Measurements from ENCODE around the gene CCDC112. TPM values are rescaled to one million over a fixed set of nuclear protein-coding genes. Genes with fewer than 3 reads are reported as not detected.

CCDC112 gene
- total RNA-seq, 2 donors from 2014 or later = 1.9 to 2.1 TPM

DNA sequence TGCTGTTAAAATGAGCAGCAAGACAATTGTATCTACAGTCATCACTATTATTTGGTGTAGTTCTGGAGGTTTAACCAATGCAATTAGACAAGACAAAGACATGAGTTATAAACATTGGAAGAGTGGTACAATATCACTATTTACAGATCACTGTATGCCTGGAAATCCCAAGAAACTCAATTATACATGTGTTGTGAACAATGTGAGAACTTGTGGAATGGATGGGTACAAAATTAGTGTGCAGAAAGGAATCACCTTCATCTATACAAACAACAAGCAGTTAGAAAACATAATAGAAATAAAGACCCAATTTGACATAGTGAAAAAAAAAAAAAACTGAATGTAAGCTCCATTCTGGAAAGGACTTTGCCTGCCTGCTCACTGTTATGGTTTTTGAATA, 12.4 kb upstream of the CCDC112 start:
- ATAC-seq (replicated peaks in 1 of 2) = no peak
- no peak overlapping the region for H3K4me3 Mint-ChIP-seq

DNA sequence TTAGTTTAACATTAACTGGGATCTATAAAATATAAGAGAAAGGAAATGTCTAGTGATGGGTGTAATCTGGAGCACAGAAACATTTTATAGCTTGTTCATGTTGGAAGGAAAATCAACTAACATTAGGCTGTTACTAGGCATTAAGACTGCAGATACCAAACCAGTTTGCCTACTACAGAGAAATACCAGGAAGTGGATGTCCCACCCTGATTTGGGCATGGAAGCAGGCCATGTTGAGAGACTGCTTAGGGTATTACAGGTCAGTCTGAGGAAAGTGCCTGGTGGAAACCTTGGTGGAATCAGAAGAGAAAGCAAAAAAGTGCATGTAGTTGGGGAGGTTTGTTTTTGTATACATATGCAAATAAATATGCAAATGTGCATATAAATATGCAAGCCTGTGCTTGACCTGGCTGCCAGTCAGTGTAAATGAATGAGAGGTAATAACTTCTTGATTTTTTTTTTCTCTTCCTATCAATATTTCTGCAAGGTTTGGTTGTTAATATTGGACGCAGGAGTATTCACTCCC, 9.6 kb upstream of the CCDC112 start:
- Mint-ChIP-seq H3K36me3 (ENCODE audit: insufficient read depth in 2 of 2) (no peaks in the 10 kb centered on the region), H3K4me3 (no peak overlapping the region), H3K27me3 (ENCODE audit: low read depth) (peaks cover 49% of the 10 kb centered on the region), H3K4me1 (ENCODE audit: low read depth) (no peaks in the 10 kb centered on the region), H3K27ac (no peak overlapping the region), H3K9me3 (no peaks in the 10 kb centered on the region)
- ATAC-seq (replicated peaks in 1 of 2) = no peak
- no peak for DNase-seq

More for the DNA sequence above, 12.4 kb upstream of the CCDC112 start:
- no peaks in the 10 kb centered on the region for H3K36me3 Mint-ChIP-seq (ENCODE audit: insufficient read depth in 2 of 2)
- H3K9me3 Mint-ChIP-seq = no peaks in the 10 kb centered on the region
- no peak for DNase-seq
- H3K4me1 Mint-ChIP-seq (ENCODE audit: low read depth) = no peaks in the 10 kb centered on the region
- no peak overlapping the region for H3K27ac Mint-ChIP-seq
- peaks cover 38% of the 10 kb centered on the region for H3K27me3 Mint-ChIP-seq (ENCODE audit: low read depth)

DNA sequence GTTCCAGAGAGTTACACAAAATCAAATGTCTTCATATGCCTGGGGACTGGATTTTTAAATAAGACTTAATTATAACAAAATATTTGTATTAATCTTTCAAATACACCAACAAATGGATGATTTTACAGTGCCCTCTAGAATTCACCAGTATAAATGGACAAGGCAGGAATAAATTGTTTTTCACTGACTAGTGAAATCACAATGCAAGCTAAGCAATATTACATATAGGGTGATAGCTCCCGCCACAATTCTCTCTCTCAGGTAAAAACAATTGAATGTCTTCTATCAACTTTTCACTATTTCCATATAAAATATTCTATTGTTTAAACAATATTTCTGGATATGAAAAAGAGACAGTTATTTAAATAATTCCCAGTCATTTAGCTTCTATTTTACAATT, 8.0 kb upstream of the CCDC112 start:
- Mint-ChIP-seq H3K4me1 (ENCODE audit: low read depth) (no peaks in the 10 kb centered on the region), H3K36me3 (ENCODE audit: insufficient read depth in 2 of 2) (no peaks in the 10 kb centered on the region), H3K27me3 (ENCODE audit: low read depth) (peaks cover 43% of the 10 kb centered on the region), H3K9me3 (no peaks in the 10 kb centered on the region), H3K27ac (no peak overlapping the region), H3K4me3 (no peak overlapping the region)
- DNase-seq = no peak
- ATAC-seq (replicated peaks in 1 of 2) = no peak

DNA sequence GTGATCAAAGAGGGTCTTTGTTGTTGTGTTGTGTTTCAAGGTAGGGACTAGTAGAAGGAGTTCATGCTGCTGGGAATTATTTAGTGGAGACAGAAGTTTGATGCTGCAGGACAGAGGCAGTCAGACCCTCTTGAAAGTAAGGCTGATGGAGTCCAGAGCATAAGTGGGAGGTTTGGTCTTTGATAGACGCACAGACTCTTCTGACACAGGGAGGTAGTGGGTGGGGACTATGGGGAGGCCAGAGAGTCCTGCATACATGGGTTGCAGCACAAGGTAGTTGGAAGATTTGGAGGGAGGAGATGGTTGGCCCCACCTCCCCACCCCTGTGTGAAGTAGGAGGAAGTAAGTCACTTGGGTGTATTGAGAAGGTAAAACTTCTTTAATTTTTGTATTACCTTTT, 2.4 kb upstream of the CCDC112 start:
- no peak for DNase-seq
- no peaks in the 10 kb centered on the region for H3K9me3 Mint-ChIP-seq
- peaks cover 18% of the 10 kb centered on the region for H3K27me3 Mint-ChIP-seq (ENCODE audit: low read depth)
- H3K4me1 Mint-ChIP-seq (ENCODE audit: low read depth) = peaks cover 5% of the 10 kb centered on the region
- no peaks in the 10 kb centered on the region for H3K36me3 Mint-ChIP-seq (ENCODE audit: insufficient read depth in 2 of 2)
- no peak overlapping the region for H3K27ac Mint-ChIP-seq
- H3K4me3 Mint-ChIP-seq = no peak overlapping the region
- ATAC-seq (replicated peaks in 1 of 2) = no peak

DNA sequence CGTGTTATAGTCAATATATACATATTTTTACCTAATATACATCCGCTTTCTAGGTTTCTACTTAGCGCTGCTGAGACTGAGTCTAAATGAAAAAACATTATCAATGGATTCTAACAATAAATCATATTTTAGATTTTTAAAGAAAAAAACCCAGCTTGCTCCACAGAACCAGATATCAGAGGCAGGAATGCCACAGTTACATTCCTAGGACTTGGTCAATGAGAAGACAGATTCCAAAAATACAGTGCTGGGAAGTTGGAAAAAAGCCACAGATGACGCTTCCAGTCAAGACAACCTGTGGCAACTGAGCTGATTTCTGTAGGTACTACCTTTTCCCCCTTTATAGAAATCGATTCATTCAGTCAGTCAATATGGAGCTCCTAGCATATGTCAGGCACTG, 577 bp upstream of the CCDC112 start:
- Mint-ChIP-seq H3K27ac (no peak overlapping the region), H3K36me3 (ENCODE audit: insufficient read depth in 2 of 2) (peaks cover 0 to under 1% of the 10 kb centered on the region in 2 donors), H3K9me3 (peaks cover 0 to under 1% of the 10 kb centered on the region in 2 donors), H3K27me3 (ENCODE audit: low read depth) (peaks cover 11% of the 10 kb centered on the region), H3K4me3 (peak overlapping the region; percentile 29), H3K4me1 (ENCODE audit: low read depth) (peaks cover 5% of the 10 kb centered on the region)
- DNase-seq (no peak), ATAC-seq (replicated peaks in 1 of 2) (no peak)

- Mint-ChIP-seq H3K27me3 (ENCODE audit: low read depth) (peaks cover 11% of the 10 kb centered on the region), H3K9me3 (peaks cover 0 to 2% of the 10 kb centered on the region in 2 donors), H3K4me1 (ENCODE audit: low read depth) (peaks cover 5% of the 10 kb centered on the region), H3K36me3 (ENCODE audit: insufficient read depth in 2 of 2) (peaks cover 0 to 2% of the 10 kb centered on the region in 2 donors), H3K27ac (no peak overlapping the region), H3K4me3 (peak overlapping the region; percentile 80 to 89)
- ATAC-seq (replicated peaks in 1 of 2) (no peak), DNase-seq (no peak)
These were observed 704 bp downstream of the CCDC112 start for GRCh38 chr5:115295777-115296123.

GRCh38 chr5:115291397-115291796, 5.1 kb downstream of the CCDC112 start:
- H3K36me3 Mint-ChIP-seq (ENCODE audit: insufficient read depth in 2 of 2) = peaks cover 0 to 2% of the 10 kb centered on the region in 2 donors
- no peak overlapping the region for H3K4me3 Mint-ChIP-seq
- H3K4me1 Mint-ChIP-seq (ENCODE audit: low read depth) = peaks cover 5% of the 10 kb centered on the region
- DNase-seq (no peak), ATAC-seq (replicated peaks in 1 of 2) (no peak)
- no peak overlapping the region for H3K27ac Mint-ChIP-seq
- H3K9me3 Mint-ChIP-seq = peaks cover 0 to 2% of the 10 kb centered on the region in 2 donors
- H3K27me3 Mint-ChIP-seq (ENCODE audit: low read depth) = peaks cover 5% of the 10 kb centered on the region

DNA sequence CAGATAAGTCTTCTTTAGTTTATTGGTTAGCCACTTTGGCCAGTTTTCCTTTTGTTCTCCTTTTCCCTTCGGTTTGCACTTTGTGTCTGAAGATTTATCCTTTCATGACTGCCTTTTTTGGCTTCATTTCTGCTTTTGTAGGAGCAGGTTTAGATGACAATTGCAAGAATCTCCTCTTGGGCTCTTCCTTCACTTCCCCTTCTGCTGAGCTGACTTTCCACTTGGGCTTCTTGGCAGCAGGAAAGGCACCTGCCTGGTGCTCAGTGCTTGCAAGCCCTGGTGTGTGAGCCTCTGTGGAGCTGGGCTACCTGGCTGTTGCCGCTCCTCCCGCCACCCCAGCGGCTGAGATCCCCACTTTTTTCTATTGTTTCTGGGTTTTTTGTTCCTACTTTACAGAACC, 7.3 kb downstream of the CCDC112 start:
- no peak for DNase-seq
- H3K4me3 Mint-ChIP-seq = no peak overlapping the region

GRCh38 chr5:115284021-115284420, 12.4 kb downstream of the CCDC112 start:
- H3K36me3 Mint-ChIP-seq (ENCODE audit: insufficient read depth in 2 of 2) = no peaks in the 10 kb centered on the region
- no peaks in the 10 kb centered on the region for H3K27me3 Mint-ChIP-seq (ENCODE audit: low read depth)
- no peak overlapping the region for H3K27ac Mint-ChIP-seq
- no peaks in the 10 kb centered on the region for H3K9me3 Mint-ChIP-seq
- H3K4me3 Mint-ChIP-seq = no peak overlapping the region
- ATAC-seq (replicated peaks in 1 of 2) = no peak
- peaks cover 6% of the 10 kb centered on the region for H3K4me1 Mint-ChIP-seq (ENCODE audit: low read depth)
- no peak for DNase-seq

More for the DNA sequence above, 7.3 kb downstream of the CCDC112 start:
- Mint-ChIP-seq H3K9me3 (peaks cover 0 to 2% of the 10 kb centered on the region in 2 donors), H3K4me1 (ENCODE audit: low read depth) (peaks cover 6% of the 10 kb centered on the region), H3K36me3 (ENCODE audit: insufficient read depth in 2 of 2) (peaks cover 0 to 2% of the 10 kb centered on the region in 2 donors), H3K27me3 (ENCODE audit: low read depth) (peaks cover 5% of the 10 kb centered on the region), H3K27ac (no peak overlapping the region)
- ATAC-seq (replicated peaks in 1 of 2) = no peak

DNA sequence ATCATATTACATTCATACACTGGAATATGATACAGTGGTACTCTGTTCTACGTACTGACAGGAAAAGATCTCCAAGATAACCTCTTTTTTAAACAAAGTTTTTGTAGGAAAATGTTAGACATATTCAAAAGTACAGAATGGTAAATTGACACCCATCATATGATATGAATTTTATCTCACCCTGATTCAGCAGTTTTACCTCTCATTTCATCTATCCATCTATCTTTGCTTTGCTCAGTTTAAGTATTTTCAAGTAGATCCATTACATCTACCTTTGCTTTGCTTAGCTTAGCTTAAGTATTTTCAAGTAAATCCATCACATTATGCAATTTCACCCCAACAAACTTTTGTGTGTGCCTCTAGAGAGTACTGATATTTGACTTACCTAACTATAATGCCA, 14.3 kb downstream of the CCDC112 start:
- H3K36me3 Mint-ChIP-seq (ENCODE audit: insufficient read depth in 2 of 2) = no peaks in the 10 kb centered on the region
- H3K27ac Mint-ChIP-seq = no peak overlapping the region
- no peaks in the 10 kb centered on the region for H3K9me3 Mint-ChIP-seq
- no peaks in the 10 kb centered on the region for H3K27me3 Mint-ChIP-seq (ENCODE audit: low read depth)
- peaks cover 6% of the 10 kb centered on the region for H3K4me1 Mint-ChIP-seq (ENCODE audit: low read depth)
- H3K4me3 Mint-ChIP-seq = no peak overlapping the region
- ATAC-seq (replicated peaks in 1 of 2) = no peak
- no peak for DNase-seq

GRCh38 chr5:115274584-115274983, 21.9 kb downstream of the CCDC112 start:
- no peaks in the 10 kb centered on the region for H3K4me1 Mint-ChIP-seq (ENCODE audit: low read depth)

GRCh38 chr5:115272297-115272958, 24.0 kb downstream of the CCDC112 start:
- no peak overlapping the region for H3K27ac Mint-ChIP-seq
- no peaks in the 10 kb centered on the region for H3K27me3 Mint-ChIP-seq (ENCODE audit: low read depth)
- no peak for DNase-seq

More at GRCh38 chr5:115274584-115274983, 21.9 kb downstream of the CCDC112 start:
- Mint-ChIP-seq H3K9me3 (no peaks in the 10 kb centered on the region), H3K27ac (no peak overlapping the region), H3K27me3 (ENCODE audit: low read depth) (no peaks in the 10 kb centered on the region), H3K4me3 (no peak overlapping the region), H3K36me3 (ENCODE audit: insufficient read depth in 2 of 2) (no peaks in the 10 kb centered on the region)
- DNase-seq (no peak), ATAC-seq (replicated peaks in 1 of 2) (no peak)

GRCh38 chr5:115271295-115272050, 25.0 kb downstream of the CCDC112 start:
- no peaks in the 10 kb centered on the region for H3K9me3 Mint-ChIP-seq

More at GRCh38 chr5:115272297-115272958, 24.0 kb downstream of the CCDC112 start:
- ATAC-seq (replicated peaks in 1 of 2) = no peak
- Mint-ChIP-seq H3K4me3 (no peak overlapping the region), H3K4me1 (ENCODE audit: low read depth) (no peaks in the 10 kb centered on the region), H3K9me3 (no peaks in the 10 kb centered on the region), H3K36me3 (ENCODE audit: insufficient read depth in 2 of 2) (no peaks in the 10 kb centered on the region)

More at GRCh38 chr5:115271295-115272050, 25.0 kb downstream of the CCDC112 start:
- Mint-ChIP-seq H3K27me3 (ENCODE audit: low read depth) (no peaks in the 10 kb centered on the region), H3K4me1 (ENCODE audit: low read depth) (no peaks in the 10 kb centered on the region), H3K36me3 (ENCODE audit: insufficient read depth in 2 of 2) (no peaks in the 10 kb centered on the region), H3K4me3 (no peak overlapping the region), H3K27ac (no peak overlapping the region)
- ATAC-seq (replicated peaks in 1 of 2) = no peak
- DNase-seq = no peak
